Muscle of back (tissue), 11 donors: ENCODE results near the gene PTPRD. TPM values are rescaled to one million over a fixed set of nuclear protein-coding genes. Genes with fewer than 3 reads are reported as not detected.

Experiments used
- DNase-seq, 3 donors: peaks; one replicate each; pipeline versions ENCODE4 v3.0.0 to v3.0.0-alpha.2; 2013
- polyA plus RNA-seq, 10 donors: library from polyadenylated mRNA; unstranded; fragments of 120-200 nt; gene quantifications; one replicate each; pipeline ENCODE4 v1.2.1, GENCODE V29; 2013; ENCODE audit not compliant: insufficient read length in 10 of 10

PTPRD gene
- polyA plus RNA-seq, 10 donors = 51.8 to 95.1 (median 75.6) TPM

DNA sequence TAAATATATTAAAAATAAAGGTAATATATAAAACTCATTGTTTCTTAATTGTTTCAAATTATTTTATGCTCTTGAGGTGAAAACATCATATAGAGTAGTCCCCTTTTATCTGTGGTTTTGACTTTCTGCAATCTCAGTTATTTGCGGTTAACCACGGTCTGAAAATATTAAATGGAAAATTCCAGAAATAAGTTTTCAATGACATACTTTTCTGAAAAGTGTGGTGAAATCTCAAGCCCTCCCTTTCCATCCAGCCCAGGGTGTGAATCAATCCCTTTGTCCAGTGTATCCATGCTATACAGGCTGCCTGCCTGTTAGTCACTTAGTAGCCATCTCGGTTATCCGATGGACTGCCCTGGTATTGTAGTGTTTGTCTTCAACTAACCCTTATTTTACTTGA is 2266.5 kb downstream of the PTPRD start:
- peak in 1 of 3 donors; percentile 38 for DNase-seq

DNA sequence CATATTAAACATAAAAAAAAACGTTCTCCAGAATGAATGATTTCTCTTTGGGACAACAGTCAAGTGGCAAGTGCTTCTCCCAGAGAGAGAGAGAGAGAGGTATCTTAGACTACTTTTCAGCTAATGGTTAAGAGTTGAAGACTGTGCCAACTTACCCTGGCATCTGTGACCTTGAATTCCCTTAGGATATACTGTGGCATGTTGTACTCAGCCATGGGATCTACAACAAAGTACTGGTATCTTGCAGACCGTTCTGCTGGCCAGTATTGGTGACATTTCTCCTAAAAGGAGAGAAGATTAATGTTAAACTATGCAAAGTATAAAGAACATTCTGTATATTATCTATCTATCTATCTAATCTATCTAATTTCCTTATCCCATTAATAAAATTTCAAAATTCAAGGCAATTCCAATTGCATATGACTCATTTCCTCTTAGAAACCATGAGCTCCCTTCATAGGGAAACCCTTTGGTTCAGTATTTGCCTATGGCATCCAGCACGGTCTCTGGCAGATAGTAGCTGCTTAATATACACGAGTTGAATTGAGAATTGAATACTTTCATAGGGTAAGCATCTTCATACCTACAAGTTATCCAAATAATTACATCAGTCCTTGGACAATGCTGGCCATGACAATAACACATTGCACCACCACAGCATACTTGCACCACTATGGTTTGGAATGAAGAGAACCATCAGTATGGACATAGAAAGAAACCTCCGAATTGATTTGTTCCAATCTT is 2273.9 kb downstream of the PTPRD start:
- DNase-seq = peak in 2 of 3 donors; percentile 47 to 73

DNA sequence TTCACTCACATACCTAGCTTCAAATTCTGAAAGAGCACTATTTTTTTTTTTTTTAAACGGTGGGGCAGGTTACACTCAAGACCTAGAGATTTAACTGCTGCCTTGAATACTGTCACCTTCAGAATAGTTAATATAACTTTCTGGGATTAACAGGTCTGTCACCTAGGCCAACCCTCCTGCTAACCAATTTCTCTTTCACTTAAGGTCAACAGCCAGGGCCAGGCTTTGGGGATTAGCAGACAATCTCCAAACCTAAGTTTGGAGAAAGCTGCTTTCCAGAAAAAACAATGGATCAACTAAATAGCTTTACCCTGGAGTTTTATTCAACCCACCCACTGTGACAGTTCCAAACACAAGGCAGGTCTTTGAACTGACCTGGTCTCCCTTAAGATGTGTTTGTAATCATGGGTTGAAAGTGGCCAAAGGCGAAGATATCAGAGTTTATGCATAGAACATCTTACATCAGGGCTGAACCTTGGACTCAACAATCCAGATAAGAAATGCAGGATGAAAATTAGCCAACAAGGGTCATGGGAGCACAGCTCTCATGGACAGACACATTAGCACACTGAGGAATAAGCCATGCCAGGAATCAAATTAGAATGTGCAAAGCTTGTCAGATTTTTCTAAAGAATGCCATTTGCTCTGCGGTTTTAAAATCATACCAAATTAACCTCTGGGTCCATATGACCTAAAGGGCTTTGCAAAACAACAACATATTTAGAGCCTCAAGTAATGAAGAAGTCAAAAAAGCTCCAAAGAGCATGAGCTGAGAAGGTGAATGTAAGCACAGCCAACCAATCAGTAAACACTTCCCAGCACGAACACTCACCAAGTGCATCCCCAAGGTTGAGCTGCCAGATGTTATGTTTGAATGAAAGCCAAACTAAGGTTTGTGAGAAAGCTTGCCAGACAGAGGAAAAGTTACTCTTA is 2274.7 kb downstream of the PTPRD start:
- DNase-seq = peak; percentile 58 to 89 (median 81)

DNA sequence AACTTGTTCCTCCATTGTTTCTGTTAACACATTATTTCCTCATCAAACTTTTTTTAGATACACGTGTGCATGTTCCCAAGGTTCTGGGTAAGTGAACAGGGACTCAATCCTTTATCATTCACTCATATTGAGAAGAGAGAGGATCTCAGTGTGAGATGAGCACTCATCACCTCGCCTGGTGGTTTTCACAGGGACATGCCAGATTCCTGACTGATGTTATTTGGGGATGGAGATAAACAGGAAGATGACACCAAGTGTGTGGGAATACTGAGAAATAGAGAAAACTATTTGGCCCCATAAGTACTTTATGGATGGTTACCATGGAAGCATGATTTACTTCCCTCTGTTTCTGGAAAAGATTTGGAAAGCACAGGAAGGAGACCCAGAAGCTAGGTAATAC is 2279.9 kb downstream of the PTPRD start:
- DNase-seq = no peak

DNA sequence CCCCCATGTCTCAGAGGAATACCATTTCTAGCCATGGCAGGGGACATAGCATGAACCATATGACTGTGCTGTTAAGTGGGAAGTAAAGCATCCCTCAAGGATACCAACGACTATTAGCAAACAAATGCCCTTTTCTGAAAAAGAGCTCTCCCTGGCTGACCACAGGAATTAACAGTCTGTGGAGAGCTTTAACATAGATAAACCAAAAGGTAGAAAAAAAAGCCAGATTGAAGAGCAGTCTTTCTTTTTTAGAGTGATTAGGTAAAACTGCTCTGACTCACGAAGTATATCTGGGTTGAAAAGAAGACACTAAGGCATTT is 2280.5 kb downstream of the PTPRD start:
- DNase-seq = no peak

DNA sequence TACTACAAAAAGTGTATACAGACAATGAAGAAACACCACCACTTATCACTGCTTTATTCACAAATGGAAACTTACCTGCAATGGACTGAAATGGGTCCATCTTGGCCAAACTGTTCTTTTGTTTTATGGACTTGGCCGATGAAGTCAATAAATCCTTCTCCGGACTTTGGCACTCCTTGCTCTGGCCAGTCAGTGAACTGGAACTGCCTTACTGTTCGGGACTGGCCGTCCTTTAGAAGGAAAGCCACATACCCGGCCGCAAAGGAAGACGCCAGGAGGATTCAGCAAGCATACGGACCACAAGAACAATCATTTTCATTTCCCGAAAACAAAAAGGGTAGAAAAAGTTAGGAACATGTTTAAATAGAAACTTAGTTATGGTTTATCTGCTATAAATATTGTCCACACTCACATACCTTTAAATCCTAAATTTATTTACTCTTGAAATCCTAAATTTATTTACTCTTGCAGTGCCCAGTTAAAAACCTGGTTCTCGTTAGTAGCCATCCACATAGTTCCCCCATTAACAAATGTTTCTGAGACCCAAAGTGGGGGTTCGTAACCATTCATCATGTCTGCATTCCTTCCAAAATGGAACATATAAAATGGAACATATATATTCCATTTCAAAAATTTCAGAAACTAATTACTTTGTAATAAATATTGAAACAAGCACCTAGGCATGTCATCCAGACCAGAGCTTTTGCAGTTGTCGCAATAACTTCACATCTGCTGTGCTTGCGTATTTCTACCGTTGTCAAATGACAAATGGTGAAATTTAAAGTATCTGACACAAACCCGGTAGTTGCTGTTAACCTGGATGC is 2281.1 kb downstream of the PTPRD start:
- peak in 2 of 3 donors; percentile 24 to 48 for DNase-seq

DNA sequence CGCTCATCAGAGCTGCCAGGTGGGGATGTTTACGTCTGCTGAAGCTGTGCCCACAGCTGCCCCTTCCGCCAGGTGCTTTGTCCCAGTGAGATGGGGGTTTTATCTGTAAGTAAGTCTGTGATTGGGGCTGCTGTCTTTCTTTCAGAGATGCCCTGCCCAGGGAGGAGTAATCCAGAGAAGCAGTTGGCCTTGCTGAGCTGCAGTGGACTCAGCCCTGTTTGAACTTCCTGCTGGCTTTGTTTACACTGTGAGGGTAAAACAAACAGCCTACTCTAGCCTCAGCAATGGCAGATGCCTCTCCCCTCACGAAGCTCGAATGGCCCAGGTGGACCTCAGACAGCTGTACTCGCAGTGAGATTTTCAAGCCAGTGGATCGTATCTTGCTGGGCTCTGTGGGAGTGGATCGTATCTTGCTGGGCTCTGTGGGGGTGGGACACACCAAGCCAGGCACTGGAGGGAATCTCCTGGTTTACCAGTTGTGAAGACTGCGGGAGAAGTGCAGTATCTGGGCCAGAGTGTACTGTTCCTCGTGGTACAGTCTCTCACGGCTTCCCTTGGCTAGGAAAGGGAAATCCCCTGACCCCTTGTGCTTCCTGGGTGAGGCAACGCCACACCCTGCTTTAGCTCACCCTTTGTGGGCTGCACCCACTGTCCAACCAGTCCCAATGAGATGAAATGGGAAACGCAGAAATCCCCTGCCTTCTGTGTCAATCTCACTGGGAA is 2283.1 kb downstream of the PTPRD start:
- no peak for DNase-seq

DNA sequence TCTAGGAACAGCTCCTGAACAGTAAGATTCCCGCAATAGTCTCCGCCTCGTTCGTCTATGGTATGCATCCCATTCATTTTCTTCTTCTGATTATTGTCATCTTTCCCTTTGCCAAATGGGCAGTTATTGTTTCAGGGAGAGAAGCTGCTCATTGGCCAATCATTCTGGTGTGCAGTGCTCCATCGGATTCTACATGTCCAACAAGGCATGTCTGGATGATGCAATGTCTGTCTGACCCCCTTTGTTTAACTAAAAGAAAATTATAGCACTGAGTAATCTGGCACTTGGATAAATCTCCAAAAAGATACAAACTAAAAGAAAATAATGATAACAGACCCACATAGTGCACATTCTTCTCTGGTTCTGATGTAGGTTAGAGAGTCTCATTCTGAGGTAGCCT is 2297.6 kb downstream of the PTPRD start:
- no peak for DNase-seq

DNA sequence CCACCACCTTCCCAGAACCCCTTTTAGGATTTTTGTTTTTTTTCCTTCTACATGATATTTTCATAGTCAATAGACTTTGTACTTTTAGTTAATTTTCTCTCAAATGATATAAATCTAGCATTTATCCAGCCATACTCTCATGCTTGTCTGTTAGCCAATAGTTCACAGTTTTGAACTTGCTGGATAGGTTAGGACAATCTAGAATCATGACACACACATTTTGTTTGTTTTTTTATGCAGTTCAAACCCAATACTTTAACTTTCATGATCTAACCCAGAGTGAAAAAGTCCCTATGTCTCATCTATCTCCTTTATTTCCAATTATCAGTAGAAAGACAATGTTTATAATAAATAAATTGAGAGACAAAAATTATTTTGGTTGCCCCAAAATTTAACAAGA is 2303.5 kb downstream of the PTPRD start:
- no peak for DNase-seq

DNA sequence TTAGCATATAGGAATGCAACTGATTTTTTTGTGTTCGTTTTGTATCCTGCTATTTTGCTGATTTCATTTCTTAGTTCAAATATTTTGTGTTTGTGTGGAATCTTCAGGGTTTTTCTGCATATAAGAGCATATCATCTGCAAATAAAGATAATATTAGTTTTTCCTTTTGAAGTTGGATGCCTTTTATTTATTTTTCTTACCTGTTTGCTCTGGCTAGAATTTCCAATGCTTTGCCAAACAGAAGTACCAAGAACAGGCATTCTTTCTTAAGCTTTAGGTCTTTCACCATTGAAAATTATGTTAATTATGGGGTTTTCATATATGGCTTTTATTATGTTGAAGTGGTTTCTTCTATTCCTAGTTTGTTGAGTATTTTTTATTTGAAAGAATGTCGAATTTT is 2308.1 kb downstream of the PTPRD start:
- no peak for DNase-seq

DNA sequence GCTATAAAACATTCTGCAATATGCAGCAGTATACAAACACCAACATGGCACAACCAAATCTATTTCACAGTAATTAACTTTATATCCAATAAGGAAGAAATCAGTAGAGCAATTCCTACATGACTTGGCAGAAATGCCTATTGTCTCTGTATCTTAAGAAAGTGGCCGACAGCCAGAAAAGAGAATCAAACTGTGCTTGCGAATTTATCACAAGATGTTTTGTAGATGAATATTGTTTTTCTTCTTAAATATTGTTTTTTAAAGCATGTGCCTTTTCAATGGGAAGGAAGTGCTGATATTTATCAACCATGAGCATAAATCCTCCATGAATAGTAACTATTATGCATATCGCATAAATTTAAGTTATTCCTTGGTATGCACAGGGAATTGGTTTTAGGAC is 2311.5 kb downstream of the PTPRD start:
- DNase-seq = no peak

DNA sequence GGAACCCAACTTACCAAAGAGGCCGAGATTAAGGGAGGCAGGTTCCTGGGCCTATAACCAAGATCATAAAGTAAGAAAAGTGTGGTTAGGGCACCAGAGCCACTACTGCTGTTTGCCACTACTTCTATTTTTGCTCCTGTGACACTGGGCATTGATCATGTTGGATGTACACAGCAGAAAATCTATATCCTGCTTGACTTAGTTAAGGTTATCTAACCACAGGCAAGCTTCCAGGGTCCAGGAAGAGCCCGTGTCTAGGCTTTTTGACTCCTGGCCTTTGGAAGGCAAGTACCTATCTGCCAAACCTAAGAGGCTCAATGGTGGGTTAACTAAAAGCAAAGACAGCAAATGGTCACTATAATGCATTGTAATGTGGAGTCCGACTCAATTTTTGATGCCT is 2315.8 kb downstream of the PTPRD start:
- DNase-seq = no peak

DNA sequence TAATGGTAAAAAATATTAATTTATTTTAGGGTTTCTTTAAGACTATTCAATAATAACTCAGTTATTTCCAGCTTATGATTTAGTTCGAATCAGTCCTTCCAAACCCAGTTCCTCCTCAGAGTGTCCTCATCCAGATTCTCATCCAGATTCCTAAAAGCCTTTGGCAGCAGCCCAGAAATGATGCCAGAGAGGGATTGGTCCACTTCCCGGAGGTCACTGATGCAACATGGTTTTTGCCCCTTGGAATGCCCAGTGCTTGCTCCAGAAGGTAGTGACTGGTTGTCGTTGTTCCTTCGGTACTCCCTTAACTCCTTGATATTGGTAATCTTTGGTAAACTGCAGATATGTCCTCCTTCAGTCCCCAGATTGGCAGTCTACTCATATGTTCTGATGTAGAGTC is 2320.1 kb downstream of the PTPRD start:
- DNase-seq = no peak

DNA sequence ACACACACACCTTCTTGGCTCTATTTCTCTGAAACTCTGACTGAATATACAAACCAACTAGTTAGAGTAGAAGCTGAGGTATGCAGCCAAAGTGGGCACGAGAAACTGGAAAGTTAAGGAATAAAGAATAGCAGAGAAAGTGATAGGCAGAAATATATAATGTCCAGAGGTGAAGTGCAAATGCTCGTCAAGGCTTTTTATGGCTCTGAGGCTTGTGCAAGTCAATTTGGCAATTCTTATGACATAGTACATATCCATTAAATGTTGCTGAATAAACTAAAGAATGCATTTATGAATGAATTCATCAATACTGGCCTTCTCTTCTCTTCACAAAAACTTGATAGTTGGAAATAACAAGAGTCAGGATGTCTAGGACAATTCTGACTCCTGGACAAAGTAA is 2323.1 kb downstream of the PTPRD start:
- DNase-seq = no peak

DNA sequence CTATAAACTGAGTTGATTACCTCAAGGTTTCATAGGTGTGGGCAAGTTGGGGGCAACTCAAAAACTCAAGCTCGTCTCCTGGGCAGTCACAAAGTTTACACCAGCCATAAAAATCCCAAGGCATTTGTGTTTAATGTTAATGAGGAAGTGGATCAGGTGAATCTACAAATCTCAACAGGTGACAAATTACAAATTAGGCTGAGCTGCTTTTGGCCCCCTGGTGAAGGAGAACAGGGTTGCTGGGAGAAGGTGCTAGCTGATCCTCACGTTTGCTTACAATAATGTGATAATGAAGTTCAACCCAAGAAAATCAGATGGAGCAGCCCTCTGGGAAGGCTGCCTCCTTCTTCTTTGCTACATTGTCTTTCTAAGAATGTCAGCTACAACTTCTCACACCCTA is 2324.8 kb downstream of the PTPRD start:
- DNase-seq = no peak

DNA sequence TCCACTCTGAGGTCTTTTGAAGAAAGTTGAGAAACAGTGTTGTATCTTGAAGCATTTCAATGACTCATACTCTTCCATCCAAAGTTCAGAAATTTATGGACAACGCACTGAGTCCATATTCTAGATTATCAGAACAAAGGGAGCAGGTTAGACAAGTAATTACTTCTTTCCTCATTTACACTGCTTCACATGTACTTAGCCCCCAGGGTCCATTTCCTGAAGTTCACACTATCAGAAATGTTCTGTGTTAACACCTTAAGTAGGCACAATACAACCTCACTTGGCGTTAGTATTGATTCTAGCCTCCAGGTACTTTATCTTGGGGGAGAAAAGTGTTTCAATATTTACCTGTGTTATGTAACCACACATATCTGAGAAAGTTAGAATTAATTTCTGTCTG is 2325.3 kb downstream of the PTPRD start:
- DNase-seq = no peak

DNA sequence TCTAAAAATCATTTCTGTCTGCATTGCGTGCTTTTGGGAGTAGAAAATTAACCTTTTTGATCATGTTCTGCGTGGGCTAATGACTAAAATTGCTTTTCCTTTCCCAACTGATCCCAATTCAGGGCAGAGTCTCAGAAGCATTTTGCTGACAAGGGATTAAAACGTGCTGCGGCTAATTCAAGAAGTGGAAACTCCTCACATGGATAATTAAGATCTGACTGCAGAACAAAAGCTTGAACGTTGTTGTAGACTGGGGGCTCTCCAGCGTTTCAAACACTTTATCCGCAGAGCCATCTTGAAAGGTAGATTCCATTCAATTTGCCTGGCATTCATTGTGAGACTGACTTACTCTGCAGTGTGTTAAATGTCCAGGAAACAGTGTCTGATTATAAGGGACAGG is 2327.9 kb downstream of the PTPRD start:
- DNase-seq = no peak

DNA sequence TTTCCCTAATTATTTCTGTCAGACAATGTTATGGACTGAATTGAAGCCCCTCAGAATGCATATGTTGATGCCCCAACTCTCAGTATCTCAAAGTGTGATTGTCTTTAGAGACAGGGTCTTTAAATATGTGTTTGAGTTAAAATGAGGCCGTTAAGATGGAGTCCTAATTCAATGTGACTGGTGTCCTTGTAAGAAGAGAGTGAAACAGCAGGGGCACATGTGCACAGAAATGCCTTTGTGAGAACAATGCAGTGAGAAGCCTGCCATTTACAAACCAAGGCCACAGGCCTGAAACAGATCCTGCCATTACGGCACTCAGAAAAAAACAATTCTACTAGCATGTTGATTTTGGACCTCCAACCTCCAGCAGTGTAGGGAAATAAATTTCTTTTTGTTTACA is 2330.3 kb downstream of the PTPRD start:
- no peak for DNase-seq

DNA sequence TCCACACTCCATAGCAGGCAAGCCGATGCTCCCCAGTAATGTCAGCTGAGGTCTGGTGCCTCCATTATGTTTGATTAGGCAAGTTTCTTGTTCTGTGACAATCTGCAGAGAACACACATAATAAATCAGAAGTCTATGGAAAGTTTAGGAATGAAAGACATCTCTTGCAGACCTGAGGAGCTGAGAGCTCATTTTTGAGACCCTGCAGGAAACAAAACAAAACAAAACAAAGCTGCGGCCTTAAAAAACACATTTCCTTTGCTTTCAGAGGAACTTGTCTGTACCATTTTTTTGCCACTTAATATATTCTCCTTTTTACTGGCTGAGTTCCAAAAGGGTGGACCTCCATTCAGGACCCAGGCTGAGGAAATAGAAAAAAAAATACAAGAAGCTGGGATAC is 2332.0 kb downstream of the PTPRD start:
- DNase-seq = no peak

DNA sequence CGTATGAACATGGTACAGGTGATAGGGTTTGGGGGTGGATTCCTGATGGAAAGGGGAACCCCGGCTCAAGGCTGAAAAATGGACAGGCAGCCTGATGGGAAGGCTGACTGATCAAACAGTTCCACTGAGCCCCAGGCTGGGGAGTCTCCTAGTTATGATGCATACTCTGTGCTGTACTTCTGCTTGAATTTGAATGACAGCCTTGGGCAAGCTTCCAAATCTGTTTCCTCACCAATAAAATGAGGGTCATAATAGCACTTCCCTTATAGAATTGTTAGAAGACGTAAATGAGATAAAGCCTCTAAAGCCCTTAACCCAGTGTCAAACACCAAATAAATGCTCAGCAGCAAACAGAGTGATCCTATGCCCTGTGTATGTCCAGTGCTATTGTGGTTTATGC is 2334.8 kb downstream of the PTPRD start:
- DNase-seq = no peak

DNA sequence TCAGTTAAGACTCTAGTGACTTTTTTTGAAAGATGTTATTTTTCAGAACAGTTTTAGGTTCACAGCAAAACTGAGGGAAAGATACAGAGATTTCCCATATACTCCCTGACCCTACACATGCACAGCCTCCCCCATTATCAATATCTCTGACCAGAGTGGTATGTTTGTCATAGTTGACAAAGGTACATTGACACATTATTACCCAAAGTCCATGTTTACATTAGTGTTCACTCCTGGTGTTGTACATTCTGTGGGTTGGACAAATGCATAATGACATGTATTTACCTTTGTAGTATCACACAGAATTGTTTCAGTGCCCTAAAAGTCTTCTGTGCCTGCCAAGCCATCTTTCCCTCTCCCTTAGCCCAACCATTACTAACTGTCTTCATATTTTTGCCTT is 2342.6 kb downstream of the PTPRD start:
- DNase-seq = no peak

DNA sequence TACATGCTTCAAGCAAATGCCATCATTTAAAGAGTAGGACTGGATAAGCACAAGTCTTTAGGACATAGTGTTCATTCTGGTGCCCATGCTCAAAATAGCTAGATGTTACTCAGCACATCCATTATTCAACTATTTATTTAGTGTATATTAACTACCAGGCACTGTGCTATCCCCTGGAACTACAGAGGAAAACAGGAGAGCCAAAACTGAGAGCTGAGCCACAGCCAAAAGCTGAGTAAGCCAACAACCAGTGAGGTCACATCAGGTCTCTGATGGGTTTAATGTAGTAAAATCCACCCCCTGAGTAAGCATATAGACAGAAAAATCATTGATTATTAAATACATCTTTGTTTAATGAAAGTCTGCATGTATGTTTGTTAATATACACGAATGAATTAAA is 2343.9 kb downstream of the PTPRD start:
- no peak for DNase-seq
